Stimulated activated CD8-positive, alpha-beta memory T cell treated with anti-CD3 and anti-CD28 coated beads, Interleukin-4, amount 100 ng/mL, for 4 hours (primary cell): ENCODE measurements around the gene BSG.

ENCODE experiments used
- DNase-seq, 2 donors: peaks; one replicate each; pipeline ENCODE4 v3.0.0-alpha.2; 2020; ENCODE audit warnings: low read depth in 2 of 2, low spot score in 1 of 2

Gene BSG

GRCh38 chr19:572140-572742 lies at the start of gene BSG:
Gene BSG, plus strand, starts transcription at chr19:572596. Its CDS starts 39 bp downstream, at chr19:572635.
- DNase-seq, result peak; percentile 97

DNA sequence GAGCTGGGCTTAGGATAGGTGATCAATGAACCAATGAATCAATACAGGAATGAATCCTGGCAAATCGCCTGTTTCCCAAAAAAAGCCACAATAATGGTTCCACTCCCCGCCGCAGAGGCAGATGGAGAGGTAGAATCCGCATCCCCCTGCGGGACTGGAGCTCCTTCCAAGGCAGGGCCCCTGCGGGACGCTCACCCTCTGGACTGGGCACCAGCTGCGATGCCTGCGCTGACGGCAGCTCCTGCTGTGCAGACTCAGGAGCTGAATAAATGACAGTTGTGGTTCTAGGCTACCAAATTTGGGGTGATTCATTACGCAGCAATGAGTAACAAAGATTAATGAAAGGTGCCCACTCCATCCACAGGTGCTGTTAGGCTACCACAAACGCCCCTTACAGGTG lies 49.7 kb upstream of the BSG start:
- DNase-seq, result no peak

GRCh38 chr19:524062-524674 lies 48.2 kb upstream of the BSG start:
- DNase-seq, result no peak

DNA sequence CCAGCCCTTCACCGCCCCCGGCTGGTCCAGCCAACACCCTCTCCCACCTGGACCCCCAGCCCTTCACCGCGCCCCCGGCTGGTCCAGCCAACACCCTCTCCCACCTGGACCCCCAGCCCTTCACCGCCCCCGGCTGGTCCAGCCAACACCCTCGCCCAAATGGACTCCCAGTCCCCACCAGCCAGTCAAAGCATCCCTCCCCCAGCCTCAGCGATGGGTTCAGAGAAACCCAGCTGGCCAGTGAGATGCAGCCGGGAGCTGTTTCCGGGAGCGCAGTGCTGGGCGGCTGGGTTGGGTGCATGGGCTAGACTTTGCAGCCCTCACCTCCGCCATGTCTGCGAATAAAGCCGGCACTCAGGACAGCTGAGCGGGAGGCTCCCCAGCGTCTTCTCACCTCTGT lies 47.4 kb upstream of the BSG start:
- no peak for DNase-seq

GRCh38 chr19:525857-526419 lies 46.5 kb upstream of the BSG start:
- no peak for DNase-seq

- no peak for DNase-seq
These were observed 42.0 kb upstream of the BSG start for GRCh38 chr19:530134-531008.

- peak; percentile 62 to 67 for DNase-seq
These were observed 41.2 kb upstream of the BSG start for GRCh38 chr19:531009-531752.

GRCh38 chr19:531753-532560 lies 40.4 kb upstream of the BSG start, which contains the start of gene CDC34:
Gene CDC34, plus strand, starts transcription at chr19:531760. Its CDS starts 172 bp downstream, at chr19:531932.
- no peak for DNase-seq

DNA sequence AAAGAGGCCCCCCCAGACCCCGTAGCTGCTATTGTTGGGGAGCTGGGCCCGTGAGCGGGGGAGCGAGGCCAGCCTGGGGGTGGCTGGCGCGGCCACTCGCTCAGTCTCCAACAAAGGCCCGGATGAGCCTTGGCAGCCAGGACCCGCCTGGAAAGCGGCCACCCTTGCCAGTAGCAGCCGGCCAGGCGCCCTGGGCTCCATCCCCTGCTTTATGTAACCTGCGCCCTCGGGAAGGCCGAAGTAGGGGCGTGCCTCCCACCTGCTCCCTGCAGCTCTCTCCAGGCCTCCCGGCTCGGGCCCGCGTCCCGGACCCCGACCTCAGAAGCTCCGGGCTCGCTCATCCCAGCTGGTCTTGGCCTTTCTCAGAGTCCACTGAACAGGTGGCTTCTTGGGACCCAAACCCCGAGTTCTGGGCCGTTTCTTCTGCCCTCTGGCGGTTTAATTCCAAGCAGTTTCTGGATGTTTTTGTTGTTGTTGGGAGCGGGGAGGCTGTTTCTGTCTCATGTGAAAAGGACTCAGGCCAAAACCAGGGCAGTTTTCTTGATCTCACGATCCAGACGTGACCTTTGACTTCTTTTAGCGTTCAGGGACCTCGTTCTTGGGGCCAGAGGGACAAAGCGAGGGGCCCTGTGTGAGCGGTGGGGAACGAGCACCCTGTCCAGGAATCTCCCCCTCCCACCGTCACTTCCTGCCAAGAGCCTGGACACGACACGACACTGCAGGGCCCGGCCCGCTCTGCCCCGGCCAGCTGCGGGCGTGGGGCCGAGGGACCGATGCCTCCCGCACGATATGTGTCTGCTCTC lies 39.6 kb upstream of the BSG start:
- DNase-seq, result no peak

GRCh38 chr19:533364-534058 lies 38.9 kb upstream of the BSG start:
- DNase-seq, result no peak

DNA sequence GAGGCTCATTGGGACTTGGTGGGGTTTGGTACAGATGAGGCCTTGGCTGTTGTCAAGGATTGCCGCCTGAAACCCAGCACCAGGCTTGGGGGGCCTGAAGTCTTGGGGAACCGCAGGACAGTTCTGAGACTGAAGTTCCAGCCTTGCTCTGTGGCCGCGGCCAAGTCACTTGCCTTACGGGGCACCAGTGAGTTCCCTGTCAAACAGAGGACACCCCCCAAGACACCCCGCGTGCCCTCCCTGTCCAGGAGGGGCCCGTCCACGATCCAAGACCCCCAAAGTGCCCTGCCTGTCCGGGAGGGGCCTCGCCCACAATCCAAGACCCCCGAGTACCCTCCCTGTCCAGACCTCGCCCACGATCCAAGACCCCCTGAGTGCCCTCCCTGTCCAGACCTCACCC lies 38.3 kb upstream of the BSG start:
- no peak for DNase-seq

GRCh38 chr19:535017-535835 lies 37.2 kb upstream of the BSG start:
- no peak for DNase-seq

- no peak for DNase-seq
These were observed 36.1 kb upstream of the BSG start for GRCh38 chr19:536031-536880.

GRCh38 chr19:536881-537404 lies 35.5 kb upstream of the BSG start:
- DNase-seq, result no peak

- no peak for DNase-seq
These were observed 33.6 kb upstream of the BSG start for GRCh38 chr19:538641-539428.

- no peak for DNase-seq
These were observed 32.9 kb upstream of the BSG start for GRCh38 chr19:539429-540030.
